Measurements from ENCODE around the gene BTD.

The BTD gene

DNA sequence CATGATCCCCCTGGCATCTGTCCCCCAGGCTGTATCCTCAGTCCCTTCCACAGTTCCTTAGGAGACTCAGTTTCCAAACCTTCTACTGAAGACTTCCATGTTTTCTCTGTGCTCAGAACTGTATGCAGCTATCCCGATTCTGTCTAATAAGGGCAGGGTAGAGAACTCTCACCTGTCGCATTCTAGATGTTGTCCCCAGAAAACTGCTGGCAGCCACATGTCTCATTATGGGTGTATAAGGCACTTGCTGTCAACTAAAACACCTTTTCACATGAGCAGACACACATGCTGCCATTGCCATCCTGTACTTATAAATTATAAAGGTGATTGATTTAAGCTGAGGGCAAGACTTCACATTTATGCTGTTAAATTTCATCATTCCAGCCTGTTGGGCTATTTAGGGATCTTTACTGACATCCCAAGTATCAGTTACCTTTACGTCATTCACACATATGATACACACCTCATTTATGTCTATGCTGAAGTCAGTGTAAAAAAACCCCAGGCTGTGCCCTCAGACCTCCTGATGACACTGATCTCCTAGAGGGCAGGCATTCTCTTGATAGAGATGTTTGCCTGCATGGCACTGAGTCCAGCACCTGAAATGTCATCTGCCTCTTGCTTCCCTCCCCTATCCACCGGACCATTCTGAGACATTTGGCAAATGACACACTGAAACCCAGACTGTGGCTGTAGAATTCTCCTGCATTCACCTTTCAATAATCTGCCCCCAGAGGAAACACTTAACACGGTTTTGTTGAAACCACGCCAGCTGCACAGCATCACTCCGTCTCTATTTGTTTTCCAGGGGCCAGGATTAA lies 35.8 kb downstream of the BTD start:
- DNase-seq: peak; percentile 37

DNA sequence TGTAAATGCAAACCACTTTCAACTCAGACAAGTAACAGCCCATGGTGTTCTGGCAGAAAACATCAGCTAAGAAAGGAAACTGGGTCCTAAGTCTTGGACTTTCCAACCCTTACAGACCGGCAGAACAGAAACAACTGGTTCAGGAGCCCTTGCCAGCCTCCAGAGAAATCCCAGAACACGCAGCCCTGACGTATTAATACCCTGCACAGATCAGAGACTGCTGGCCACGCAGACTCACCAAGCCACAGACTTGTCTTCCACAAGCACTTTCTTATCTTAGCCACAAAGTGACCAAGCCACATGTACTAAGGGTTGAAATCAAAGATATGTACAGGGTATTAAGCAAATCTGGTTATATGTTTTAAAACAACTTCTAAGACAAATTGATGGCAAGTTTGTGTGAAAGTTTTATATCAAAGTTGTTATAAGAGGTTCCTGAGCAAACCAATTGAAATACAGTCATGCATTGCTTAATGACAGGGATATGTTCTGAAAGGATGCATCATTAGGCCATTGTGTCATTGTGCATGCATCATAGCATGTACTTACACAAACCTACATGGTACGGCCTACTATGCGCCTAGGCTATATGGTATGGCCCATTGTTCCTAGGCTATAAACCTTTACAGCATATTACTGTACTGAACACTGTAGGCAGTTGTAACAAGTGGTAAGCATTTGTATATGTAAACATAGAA lies 36.8 kb downstream of the BTD start:
- DNase-seq: peak; percentile 14

DNA sequence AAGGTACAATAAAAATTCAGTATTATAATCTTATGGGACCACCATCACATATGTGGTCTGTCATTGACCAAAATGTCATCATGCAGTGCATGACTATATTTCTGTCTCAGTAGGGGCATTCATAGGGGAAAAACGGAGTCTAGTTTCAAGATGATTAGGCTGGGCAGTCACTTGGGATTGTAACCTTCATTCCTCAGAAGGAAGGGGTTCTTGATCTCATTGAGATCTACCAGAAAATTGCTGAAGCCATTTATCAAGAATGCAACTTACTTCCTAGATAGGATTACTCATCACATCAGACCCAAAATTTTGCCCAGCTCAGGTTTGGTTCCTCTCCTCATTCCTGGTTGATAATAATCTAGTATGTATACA lies 37.3 kb downstream of the BTD start:
- DNase-seq: peak; percentile 30

DNA sequence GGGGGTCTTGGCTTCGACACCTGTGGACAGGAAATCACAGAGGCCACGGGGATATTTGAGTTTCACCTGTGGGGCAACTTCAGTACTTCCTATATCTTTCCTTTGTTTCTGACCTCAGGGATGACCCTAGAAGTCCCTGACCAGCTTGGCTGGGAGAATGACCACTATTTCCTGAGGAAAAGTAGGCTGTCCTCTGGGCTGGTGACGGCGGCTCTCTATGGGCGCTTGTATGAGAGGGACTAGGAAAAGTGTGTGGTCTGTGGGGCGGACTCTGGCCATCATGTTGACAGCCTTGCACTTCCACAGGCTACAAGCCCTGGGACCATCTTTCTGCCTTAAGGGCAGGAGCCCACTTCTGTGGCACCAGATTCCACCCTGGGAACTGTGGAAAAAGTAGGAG lies 43.7 kb downstream of the BTD start:
- no peak for DNase-seq

DNA sequence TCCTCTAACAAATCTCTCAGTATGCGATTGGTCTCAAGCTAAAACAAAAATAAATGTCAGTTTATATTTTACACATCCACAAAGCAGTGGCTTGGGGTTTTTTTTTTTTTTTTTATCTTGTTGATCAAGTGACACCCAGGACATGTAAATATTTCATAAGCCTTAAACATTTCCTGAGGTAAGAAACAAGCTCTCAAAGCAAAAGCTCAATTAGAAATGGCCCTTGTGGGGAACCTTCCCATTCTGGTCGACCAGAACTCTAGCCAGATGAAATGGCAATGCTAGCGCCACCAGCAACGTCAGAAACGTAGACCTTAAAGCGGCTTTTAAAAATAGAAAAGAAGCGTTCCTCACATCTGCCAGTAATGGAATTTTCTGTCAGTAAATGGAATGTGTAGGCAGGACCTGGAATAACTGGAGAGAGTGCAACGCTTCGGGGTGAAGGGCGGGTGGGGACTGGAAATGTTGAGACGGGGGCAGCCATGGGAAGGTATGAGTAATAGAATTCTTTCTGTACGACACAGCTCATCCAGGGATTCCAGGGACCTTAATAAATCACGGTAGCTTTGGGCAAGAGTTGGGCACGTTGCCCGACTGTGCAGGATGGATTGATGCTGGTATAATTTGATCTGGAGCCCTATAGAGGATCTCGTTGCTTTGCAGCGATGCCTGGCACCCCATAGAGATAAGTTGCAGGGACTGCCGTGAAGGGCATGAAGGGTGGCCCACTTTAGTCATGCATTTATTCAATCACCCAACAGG lies 44.4 kb downstream of the BTD start:
- DNase-seq: no peak

DNA sequence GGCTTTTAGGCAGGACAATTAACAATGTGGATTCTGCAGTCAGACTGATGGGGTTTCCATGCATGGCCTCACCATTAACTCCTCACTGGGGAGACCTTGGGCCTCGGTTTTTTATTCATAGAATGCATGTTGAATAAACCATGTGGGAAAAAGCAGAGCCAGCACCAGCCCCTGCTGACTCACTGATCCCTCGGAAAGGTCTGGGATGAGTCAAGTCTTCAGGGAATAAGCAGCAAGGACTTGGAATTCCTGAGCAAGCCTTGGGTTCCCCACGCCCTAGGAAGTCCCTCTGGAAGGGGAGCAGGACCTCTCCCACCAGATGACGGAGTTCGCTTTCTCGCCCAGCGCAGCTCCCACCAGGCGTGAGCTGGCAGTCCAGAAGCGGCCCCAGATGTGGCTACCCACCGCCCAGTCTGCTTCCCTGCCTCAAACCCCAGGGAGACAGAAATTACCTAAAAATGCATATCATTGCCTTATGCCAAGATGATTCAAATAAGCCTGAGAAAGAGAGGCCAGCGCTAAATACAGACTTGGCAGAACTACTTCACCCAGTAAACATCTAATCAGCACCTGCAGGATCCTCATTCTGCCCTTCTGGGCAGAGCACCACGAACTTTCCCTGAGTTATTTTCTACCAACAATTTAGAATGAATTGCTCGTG lies 45.4 kb downstream of the BTD start:
- DNase-seq: peak; percentile 27

DNA sequence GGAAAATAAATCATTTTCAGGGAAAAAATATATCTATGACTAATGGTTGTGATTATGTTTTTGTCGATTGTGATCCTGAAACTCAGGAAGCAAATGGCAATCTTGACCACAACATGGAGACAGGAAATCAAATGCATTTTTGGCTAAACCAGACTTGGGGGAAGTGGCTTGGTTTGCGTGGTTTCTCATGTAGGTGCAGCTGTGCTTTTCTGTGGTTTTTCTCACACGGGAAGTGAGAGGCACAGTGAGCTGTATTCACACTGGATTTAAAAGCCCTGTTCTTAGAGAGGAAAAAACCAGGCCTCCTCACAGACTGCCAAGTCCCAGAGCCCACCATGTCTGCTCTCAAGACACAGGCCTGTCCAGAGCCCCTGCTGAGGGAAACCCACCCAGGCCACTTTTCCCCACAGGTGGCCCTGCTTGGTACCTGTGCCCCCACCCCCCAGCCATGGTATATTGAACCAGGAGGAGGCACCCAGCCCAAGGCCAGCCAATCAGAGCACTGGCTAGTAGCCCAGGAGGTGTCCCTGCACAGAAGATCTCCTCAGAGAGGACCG lies 46.1 kb downstream of the BTD start:
- peak; percentile 90 for DNase-seq

DNA sequence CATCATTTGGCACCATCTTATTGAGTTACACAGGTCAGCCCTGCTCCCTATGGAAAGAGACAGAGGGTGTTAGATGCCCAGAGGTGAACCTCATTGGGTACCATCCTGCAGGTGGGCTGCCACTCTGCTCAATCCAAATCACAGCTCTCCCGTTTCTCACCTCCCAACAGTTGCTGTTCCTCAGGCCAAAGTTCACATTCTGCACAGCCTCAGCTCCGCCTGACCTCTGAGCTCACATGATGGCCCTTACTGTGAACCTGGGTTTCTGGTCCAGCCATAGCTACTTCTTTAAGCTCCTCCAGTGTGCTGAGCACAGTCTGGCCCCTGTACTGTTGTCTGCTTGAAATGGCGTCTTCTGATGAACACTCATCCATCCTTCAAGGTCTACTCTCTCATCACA lies 47.8 kb downstream of the BTD start:
- no peak for DNase-seq

DNA sequence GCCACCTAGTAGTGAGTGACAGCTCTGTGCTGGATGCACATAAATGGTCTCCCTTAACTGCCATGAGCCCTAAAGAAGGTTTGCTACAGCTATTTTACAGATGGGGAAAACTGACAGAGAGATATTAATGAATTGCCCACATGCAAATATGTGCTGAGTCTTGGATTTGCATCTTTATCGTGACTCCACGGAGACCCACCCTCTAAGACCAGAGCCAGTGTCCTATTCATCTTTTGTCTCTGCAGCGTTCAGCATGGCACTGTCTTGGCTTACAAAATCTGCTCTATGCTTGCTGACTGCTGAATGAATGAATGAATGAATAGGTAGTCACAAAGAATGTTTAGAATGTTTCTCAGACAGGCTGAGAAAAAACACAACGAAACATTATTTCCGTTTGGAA lies 48.3 kb downstream of the BTD start:
- no peak for DNase-seq

DNA sequence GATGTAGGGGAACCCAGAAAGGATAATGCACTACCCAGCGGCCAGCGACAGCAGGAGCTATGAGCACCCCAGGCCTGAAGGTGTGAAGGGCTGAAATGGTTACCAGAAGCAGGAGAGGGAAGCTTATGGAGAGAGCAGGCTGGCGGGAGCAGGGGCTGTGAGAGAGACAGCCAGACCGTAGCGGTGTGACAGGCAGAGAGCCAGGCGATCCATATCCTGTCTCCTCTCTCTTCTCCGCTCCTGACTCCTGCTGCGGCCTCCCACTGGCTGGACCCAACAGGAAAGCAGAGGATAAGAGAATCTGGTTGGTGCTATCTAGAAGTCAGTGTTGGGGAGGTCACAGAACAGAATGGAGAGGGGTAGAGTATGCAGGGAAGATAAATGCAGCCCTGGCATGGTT lies 49.9 kb downstream of the BTD start:
- no peak for DNase-seq

DNA sequence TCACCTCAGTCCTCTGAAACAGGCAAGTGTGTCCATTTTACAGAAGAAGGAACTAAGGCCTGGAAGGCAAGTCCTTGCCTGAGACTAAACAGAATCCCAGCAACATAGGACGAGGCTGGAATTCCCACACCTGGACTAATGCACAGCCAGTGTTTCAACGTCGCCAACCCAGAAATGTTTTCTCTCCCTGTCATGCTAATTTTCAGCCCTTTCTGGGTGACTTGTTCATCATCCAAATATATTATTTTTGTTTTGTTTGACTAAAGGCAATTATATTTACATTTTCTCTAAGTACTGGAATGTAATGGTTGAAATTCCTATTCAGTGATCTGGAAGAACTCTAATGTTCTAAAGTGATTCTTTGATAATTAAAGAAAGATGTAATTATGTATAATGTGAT lies 51.8 kb downstream of the BTD start:
- DNase-seq: no peak

DNA sequence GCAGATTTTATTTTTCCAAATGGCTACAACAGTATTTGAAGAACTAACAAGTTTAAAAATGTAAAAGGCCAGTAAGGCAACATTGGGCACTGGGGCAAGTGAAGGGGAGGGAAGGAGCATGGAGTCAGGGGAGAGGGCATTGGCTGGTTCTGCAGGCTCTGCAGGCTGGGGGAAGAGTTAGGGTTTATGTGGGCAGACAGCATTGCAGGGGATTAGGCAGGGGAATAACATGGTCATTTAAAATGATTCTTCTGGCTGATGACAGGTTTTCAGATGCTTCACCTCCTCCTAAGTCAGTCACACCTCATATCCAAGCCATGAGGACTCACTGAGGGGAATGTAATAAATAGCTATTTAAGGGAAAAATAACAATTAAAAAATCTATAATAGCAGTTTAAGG lies 52.6 kb downstream of the BTD start:
- DNase-seq: no peak

DNA sequence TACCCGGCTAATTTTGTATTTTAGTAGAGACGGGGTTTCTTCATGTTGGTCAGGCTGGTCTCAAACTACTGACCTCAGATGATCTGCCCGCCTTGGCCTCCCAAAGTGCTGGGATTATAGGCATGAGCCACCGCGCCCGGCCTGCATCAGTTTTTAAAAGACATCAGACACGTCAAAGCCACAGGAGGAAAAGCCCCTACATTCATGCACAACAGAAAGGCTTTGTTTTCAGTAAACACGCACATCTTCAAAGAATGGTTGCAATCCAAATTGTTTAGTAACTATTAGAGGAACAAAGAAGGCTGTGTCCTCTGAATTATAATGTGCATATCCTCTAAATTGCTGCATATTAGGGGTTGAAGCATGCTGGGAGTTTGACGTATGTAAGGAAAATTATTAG lies 53.3 kb downstream of the BTD start:
- no peak for DNase-seq

DNA sequence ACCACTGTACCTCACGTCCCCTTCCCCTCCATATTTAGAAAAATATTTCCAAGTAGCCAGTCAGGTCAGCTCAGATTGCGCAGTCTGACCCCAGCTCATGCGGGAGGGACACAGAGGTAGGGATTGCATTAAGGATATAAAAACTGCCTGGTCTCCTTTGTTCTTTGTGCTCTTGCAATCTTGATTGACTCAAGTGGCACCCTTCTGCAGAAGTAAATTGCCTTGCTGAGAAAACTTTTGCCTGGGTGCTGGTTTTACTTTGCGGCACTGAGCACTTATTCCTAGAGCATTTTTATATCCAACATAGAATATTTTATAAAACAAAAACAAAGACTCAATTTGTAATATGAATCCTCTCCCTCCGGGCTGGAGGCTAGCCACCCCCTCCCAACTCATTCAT lies 54.8 kb downstream of the BTD start:
- no peak for DNase-seq

DNA sequence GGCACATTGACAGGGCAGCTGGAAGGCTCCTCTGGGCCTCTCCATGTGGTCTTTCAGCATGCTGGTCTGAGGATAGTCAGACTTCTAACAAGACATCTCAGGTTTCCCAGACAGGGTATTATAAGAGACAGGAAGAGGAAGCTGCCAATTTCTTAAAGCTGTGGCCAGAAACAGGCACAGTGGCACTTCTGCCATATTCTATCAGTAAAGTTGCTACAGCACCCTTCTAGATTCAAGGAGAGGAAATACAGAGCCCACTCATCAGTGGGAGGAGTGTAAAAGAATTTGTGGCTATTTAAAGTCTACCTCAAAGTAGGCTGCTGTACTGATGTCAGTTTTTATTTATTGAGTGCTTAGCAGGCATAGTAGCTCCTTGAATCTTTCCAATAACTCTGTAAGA lies 55.5 kb downstream of the BTD start:
- no peak for DNase-seq

DNA sequence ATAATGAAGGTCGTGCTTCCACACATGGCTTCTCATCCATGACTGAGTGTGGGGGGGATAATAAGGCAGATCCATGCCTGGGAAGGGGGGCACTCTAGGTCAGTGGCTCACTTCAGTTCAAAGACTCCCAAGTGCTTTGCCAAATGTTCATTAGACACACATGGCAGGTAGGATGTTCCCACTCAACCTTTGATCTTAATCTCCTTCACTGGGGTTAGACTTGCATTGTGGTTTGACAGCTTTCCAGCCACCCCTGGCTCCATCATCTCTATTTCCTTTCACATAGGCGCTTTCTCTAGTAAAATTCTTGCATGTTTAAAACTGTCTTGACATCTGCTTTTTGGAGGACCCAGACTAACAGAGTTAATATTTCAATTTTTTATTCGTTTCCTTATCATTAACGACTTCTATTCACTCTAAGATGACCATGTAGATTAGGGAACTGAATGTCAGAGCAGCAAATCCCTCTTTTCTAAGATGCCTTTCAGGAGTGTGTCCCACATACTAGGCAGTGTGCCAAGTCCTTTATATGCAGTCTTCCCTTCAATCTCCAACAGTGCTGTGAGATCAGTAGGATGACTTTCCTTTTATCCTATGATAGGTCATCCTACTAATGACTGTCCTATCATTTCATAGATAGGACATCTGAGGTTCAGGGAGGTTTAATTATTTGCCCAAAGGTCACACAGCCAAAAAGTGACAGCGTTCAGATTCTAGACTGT lies 57.9 kb downstream of the BTD start:
- no peak for DNase-seq

DNA sequence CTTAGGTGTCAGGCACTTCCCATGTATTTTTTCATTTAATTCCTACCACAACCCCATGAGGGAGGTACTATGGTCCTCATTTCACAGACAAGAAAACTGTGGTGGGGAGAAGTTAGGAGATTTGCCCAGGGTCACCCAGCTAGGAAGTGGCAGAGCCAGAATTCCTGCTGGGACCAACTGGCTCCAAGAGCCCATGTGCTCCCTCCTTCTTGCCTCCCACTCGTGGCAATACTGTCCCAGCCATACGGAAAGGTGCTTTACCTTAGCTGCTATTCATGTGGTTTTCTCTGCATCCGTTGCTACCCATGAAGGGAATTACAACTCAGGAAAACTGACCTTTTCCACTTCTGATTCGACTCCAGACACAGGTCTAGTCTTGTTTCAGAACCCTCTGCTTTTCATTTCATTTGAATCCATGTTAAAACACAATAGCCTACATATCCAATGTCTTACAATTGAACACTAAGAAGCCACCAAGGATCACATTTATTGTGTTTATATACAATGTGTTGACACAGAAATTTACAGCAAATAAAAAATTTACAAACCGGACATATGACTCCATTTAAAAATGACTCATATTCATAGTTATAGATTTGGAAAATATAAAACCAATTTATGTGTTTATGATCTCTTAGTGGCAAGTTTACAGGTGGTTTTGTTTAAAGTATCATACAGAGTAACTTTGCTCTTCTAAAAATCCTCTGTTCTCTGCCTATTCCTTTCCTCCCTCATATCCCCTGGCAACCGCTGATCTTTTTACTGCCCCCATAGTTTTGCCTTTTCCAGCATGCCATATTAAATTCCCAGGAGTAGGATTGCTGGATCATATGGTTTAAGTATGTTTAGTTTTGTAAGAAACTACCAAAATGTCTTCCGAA lies 58.8 kb downstream of the BTD start:
- DNase-seq: no peak

DNA sequence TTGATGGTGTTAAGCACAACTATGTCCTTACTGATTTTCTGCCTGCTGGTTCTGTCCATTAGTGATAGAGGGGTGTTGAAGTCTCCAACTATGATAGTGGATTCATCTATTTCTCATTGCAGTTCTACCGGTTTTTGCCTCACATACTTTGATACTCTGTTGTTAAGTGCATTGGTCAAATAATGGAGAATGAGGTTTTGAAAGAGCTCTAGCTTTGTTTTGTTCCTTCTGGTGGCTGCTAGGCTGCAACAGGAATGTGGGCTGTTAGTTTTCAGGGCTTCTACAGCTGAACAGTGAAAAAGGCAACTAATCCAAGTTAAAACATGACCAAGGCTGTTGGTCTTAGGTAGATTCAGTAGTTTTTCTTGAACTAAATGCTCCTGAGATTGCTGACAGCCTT lies 62.6 kb downstream of the BTD start:
- no peak for DNase-seq

DNA sequence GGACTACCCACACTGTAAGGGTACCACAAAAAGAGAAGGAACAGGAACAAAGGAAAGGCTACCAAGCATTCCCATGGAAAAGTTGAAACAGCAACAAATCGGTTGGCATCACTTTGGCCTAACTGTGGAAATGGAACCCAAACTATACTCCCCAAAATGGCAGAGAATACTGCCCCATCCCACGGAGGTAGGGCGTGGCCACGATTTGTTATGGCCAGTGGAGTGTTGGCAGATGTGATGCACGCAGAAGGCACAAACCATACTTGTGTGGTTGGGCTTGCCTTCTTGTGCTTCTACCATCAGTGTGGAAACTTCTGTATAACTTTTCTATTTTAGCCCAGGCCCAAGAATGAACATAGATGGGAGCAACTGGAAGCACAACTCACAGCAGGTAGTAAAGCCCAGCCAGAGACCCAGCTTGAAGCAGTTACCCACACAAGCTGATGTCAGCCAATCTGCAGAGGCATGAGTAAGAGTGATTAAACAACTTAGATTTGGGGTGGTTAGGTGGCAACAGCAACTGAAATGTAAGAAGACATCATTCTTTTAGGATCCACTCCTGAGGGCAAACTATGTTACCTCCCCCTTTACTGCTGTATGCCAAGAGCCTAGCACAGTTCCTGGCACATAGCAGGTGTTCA lies 64.1 kb downstream of the BTD start:
- no peak for DNase-seq

DNA sequence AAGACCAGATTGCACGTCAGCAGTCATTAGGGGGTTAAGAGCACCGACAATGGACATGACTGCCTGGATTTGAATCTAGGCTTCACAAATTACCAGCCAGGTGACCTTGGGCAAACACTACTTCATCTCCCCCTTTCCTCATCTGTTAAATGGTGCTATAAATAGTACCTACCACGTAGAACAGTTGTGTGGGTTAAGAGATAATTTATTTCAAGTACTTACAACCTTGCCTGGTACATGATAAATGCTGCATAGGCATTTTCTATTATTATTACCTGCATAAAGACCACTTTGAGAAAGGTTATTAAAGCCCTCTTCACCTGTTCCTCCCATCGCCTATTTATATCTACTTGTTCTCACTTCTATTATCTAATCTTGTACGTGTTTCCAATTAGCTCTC lies 64.7 kb downstream of the BTD start:
- no peak for DNase-seq

DNA sequence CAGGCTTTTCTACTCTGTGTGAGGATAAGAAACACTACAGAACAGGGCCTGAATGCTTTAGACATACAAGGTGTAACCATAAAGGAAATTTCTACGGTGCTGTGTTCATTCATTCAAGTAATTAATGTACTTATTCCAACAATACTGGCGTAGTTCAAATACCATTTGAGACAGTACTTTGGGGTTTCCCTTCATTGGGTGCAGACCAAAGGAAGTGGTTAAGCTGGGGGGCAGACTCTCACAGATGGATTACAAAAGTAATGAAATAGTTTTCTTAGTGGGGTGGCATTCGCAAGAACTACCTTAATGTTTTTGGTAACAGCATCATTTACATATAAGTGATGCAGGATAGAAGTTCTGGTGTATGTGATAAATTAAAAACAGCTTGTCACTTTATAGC lies 65.9 kb downstream of the BTD start:
- DNase-seq: peak; percentile 44

All from activated CD4-positive, alpha-beta T cell treated with anti-CD3 and anti-CD28 coated beads, Interleukin-2, Interleukin-6, amounts not matched to agents 100 ng/mL and 50 ng/mL, durations not matched to agents 16 hours and 8 hours (primary cell).